Peyer's patch (tissue), 4 donors: ENCODE measurements around the gene ACVR1.

Experiments
- CTCF ChIP-seq, 6 experiments: fragments of 450-650 bp in 4 of 6; fragments of 200-600 bp in 2 of 6; sonication (generic) in 1 of 6; IDR thresholded peaks; one replicate each; pipeline ENCODE4 v1.5.1; 2017 to 2019; ENCODE audit warnings: antibody characterized with exemption in 6 of 6, mild to moderate bottlenecking in 3 of 6, moderate library complexity in 1 of 6
- POLR2A ChIP-seq, 2 donors: fragments of 450-650 bp; IDR thresholded peaks; one replicate each; pipeline ENCODE4 v1.5.1; 2017; ENCODE audit warnings: antibody characterized with exemption in 2 of 2, mild to moderate bottlenecking in 2 of 2, moderate library complexity in 2 of 2

GRCh38 chr2:157836531-157836930, 39.6 kb downstream of the ACVR1 start:
- TF ChIP-seq CTCF (IDR thresholded peaks at IDR 0.05) (no peak), POLR2A (IDR thresholded peaks at IDR 0.05) (no peak)
